ENCODE results near the gene FBXO34.

The FBXO34 gene

GRCh38 chr14:55383541-55384140 is 112.4 kb downstream of the FBXO34 start:
- no peak for DNase-seq (ENCODE audit: low read depth in 3 of 3)

GRCh38 chr14:55384536-55384935 is 113.3 kb downstream of the FBXO34 start:
- no peak for DNase-seq (ENCODE audit: low read depth in 3 of 3)

- no peak for DNase-seq (ENCODE audit: low read depth in 3 of 3)
Observed at GRCh38 chr14:55386037-55386808, 115.0 kb downstream of the FBXO34 start.

- DNase-seq (ENCODE audit: low read depth in 3 of 3): no peak
Observed at GRCh38 chr14:55387121-55387520, 115.9 kb downstream of the FBXO34 start.

- DNase-seq (ENCODE audit: low read depth in 3 of 3): no peak
Observed at GRCh38 chr14:55388160-55388559, 116.9 kb downstream of the FBXO34 start.

GRCh38 chr14:55389330-55389729 is 118.1 kb downstream of the FBXO34 start:
- DNase-seq (ENCODE audit: low read depth in 3 of 3): no peak

GRCh38 chr14:55398679-55399078 is 127.5 kb downstream of the FBXO34 start:
- no peak for DNase-seq (ENCODE audit: low read depth in 3 of 3)

- no peak for DNase-seq (ENCODE audit: low read depth in 3 of 3)
Observed at GRCh38 chr14:55399183-55399582, 128.0 kb downstream of the FBXO34 start.

GRCh38 chr14:55399852-55400251 is 128.6 kb downstream of the FBXO34 start:
- DNase-seq (ENCODE audit: low read depth in 3 of 3): no peak

GRCh38 chr14:55401751-55402150 is 130.5 kb downstream of the FBXO34 start:
- no peak for DNase-seq (ENCODE audit: low read depth in 3 of 3)

All from stimulated activated CD4-positive, alpha-beta T cell treated with anti-CD3 and anti-CD28 coated beads, TNF-alpha, amount 100 ng/mL, for 24 hours (primary cell).